Measurements from ENCODE around the gene FLNB.

- TF ChIP-seq REST (IDR thresholded peaks at IDR 0.05; ENCODE audit: low read depth, low read length), result 0 out of 2 replicates have a peak, but pooled peaks have one; percentile 25
- peak; percentile 66 for TF ChIP-seq MAX (IDR thresholded peaks at IDR 0.05; ENCODE audit: low read depth)
Measured at GRCh38 chr3:58052373-58053273, 44.4 kb downstream of the FLNB start.

All from SK-N-SH (cell line).